Keratinocyte (primary cell): ENCODE data around the gene ARHGAP15. TPM values are rescaled to one million over a fixed set of nuclear protein-coding genes. Genes with fewer than 3 reads are reported as not detected.

Experiments used
- DNase-seq: peaks from one replicate; pipeline ENCODE4 v3.0.0-alpha.2; 2011; ENCODE audit warnings: low read depth, missing footprints, low spot score
- FAIRE-seq: peaks from 2 replicates; lab custom pipeline; 2011; peaks lifted over from hg19 to GRCh38; lab: Jason Lieb, UNC
- H2AFZ ChIP-seq: 2 replicates; pipeline ENCODE4 v1.6.0; 2012; ENCODE audit warnings: low read length, control low read depth, inconsistent platforms; ENCODE audit not compliant: control insufficient read depth
- H3K27ac ChIP-seq: 2 replicates; pipeline ENCODE4 v1.5.1; 2011; ENCODE audit warnings: low read length; ENCODE audit not compliant: control insufficient read depth, insufficient read depth
- H3K27me3 ChIP-seq: 3 replicates; pipeline ENCODE4 v1.6.0; 2011; ENCODE audit warnings: low read length; ENCODE audit not compliant: control insufficient read depth, insufficient read depth; ENCODE audit errors: extremely low read depth
- H3K36me3 ChIP-seq, 2 experiments: 2 replicates in 1 of 2; 3 replicates in 1 of 2; pipeline ENCODE4 v1.5.1; 2011; ENCODE audit warnings: low read length in 2 of 2, mild to moderate bottlenecking in 1 of 2; ENCODE audit not compliant: control insufficient read depth in 2 of 2, insufficient read depth in 2 of 2; ENCODE audit errors: extremely low read depth in 1 of 2
- H3K4me1 ChIP-seq: 3 replicates; pipeline ENCODE4 v1.5.1; 2011; ENCODE audit warnings: low read length; ENCODE audit not compliant: control insufficient read depth, insufficient read depth; ENCODE audit errors: extremely low read depth
- H3K4me2 ChIP-seq: 3 replicates; pipeline ENCODE4 v1.6.0; 2011; ENCODE audit warnings: low read depth, low read length; ENCODE audit not compliant: control insufficient read depth, insufficient read depth; ENCODE audit errors: extremely low read depth
- H3K4me3 ChIP-seq, 3 experiments: fragments of 200-600 bp in 1 of 3; sonication (generic) in 1 of 3; 2 replicates in 2 of 3; 3 replicates in 1 of 3; pipeline ENCODE4 v1.5.1; 2011 to 2016; ENCODE audit warnings: low read length in 3 of 3, mild to moderate bottlenecking in 3 of 3, control low read depth in 2 of 3, inconsistent platforms in 1 of 3, low read depth in 1 of 3, mixed read lengths in 1 of 3, mixed run types in 1 of 3, moderate library complexity in 1 of 3; ENCODE audit not compliant: control insufficient read depth in 2 of 3, insufficient read depth in 2 of 3; ENCODE audit errors: extremely low read depth in 1 of 3
- H3K79me2 ChIP-seq: 2 replicates; pipeline ENCODE4 v1.6.0; 2012; ENCODE audit warnings: low read length; ENCODE audit not compliant: control insufficient read depth, insufficient read depth
- H3K9ac ChIP-seq: 3 replicates; pipeline ENCODE4 v1.6.0; 2011; ENCODE audit warnings: low read length; ENCODE audit not compliant: control insufficient read depth, insufficient read depth; ENCODE audit errors: extremely low read depth
- H3K9me1 ChIP-seq: 3 replicates; pipeline ENCODE4 v1.6.0; 2011; ENCODE audit warnings: low read length; ENCODE audit not compliant: control insufficient read depth, insufficient read depth; ENCODE audit errors: extremely low read depth
- H3K9me3 ChIP-seq: 2 replicates; pipeline ENCODE4 v1.5.1; 2012; ENCODE audit warnings: low read depth, low read length; ENCODE audit not compliant: control insufficient read depth
- H4K20me1 ChIP-seq: 3 replicates; pipeline ENCODE4 v1.6.0; 2011; ENCODE audit warnings: low read length; ENCODE audit not compliant: control insufficient read depth, insufficient read depth; ENCODE audit errors: extremely low read depth
- CTCF ChIP-seq, 3 experiments: IDR thresholded peaks in 1 of 3; conservative IDR thresholded peaks in 1 of 3; optimal IDR thresholded peaks in 1 of 3; 2 replicates in 2 of 3; 3 replicates in 1 of 3; pipeline versions ENCODE3 to v1.5.1; 2011; ENCODE audit warnings: low read length in 3 of 3, mild to moderate bottlenecking in 3 of 3, moderate library complexity in 2 of 3, control low read depth in 1 of 3, inconsistent platforms in 1 of 3; ENCODE audit not compliant: insufficient read depth in 2 of 3; ENCODE audit errors: extremely low read depth in 1 of 3
- EZH2 ChIP-seq: IDR thresholded peaks from one replicate; pipeline ENCODE4 v1.6.1; 2012; ENCODE audit warnings: inconsistent platforms, mild to moderate bottlenecking, low read length, moderate library complexity
- dilution Hi-C: fragments of 300-500 bp; cut with MboI; formaldehyde crosslinking; loops from one replicate; pipeline ENCODE4 v1.7.0; 2020; ENCODE audit warnings: low sequenced_read_pairs; ENCODE audit not compliant: extremely low pct_ligation_motif_present
- polyA plus RNA-seq, 5 experiments: library from polyadenylated mRNA; depleted of rRNA in 3 of 5; stranded (reverse) in 3 of 5; stranded (forward) in 1 of 5; unstranded in 1 of 5; fragments of >200 nt; gene quantifications; 1 replicate in 1 of 5; 2 replicates in 3 of 5; 3 replicates in 1 of 5; pipeline versions ENCODE4 v1.2.1 to v1.2.3, GENCODE V29; 2011 to 2012; ENCODE audit warnings: missing spikeins in 2 of 5, low read depth in 1 of 5, low replicate concordance in 1 of 5

ARHGAP15 gene
- polyA plus RNA-seq, 1 donor (not counting 4 experiments of a cell fraction or from before 2014, with no cell fraction given): not detected

GRCh38 chr2:143632751-143633374, 503.6 kb downstream of the ARHGAP15 start:
- no peak overlapping the region for H3K4me2 ChIP-seq
- FAIRE-seq: no peak

GRCh38 chr2:143633419-143633818, 504.2 kb downstream of the ARHGAP15 start:
- TF ChIP-seq CTCF (optimal IDR thresholded peaks at IDR 0.05 in 1 of 3, IDR thresholded peaks at IDR 0.05 in 1 of 3, conservative IDR thresholded peaks at IDR 0.05 in 1 of 3; ENCODE audit: extremely low read depth in 1 of 3, insufficient read depth in 2 of 3, low read length in 3 of 3) (no peak), EZH2 (no peak)
- Histone ChIP-seq H2AFZ (no peak overlapping the region), H4K20me1 (no peaks in the 10 kb centered on the region), H3K9me3 (no peaks in the 10 kb centered on the region), H3K36me3 (no peaks in the 10 kb centered on the region), H3K9ac (no peak overlapping the region), H3K27me3 (no peaks in the 10 kb centered on the region), H3K27ac (no peak overlapping the region), H3K79me2 (no peaks in the 10 kb centered on the region), H3K4me2 (no peak overlapping the region), H3K9me1 (no peaks in the 10 kb centered on the region), H3K4me1 (no peaks in the 10 kb centered on the region), H3K4me3 (no peak overlapping the region)
- FAIRE-seq: no peak
- DNase-seq: no peak
- dilution Hi-C loops: no loop called here

More at GRCh38 chr2:143632751-143633374, 503.6 kb downstream of the ARHGAP15 start:
- no peaks in the 10 kb centered on the region for H3K79me2 ChIP-seq
- H3K9ac ChIP-seq: no peak overlapping the region
- no peaks in the 10 kb centered on the region for H3K36me3 ChIP-seq
- no peaks in the 10 kb centered on the region for H3K9me1 ChIP-seq
- no peaks in the 10 kb centered on the region for H3K27me3 ChIP-seq
- H3K4me3 ChIP-seq: no peak overlapping the region
- no peaks in the 10 kb centered on the region for H3K9me3 ChIP-seq
- no peak overlapping the region for H2AFZ ChIP-seq
- no peaks in the 10 kb centered on the region for H3K4me1 ChIP-seq
- no peaks in the 10 kb centered on the region for H4K20me1 ChIP-seq
- no peak for DNase-seq
- H3K27ac ChIP-seq: no peak overlapping the region
- TF ChIP-seq EZH2 (no peak), CTCF (optimal IDR thresholded peaks at IDR 0.05 in 1 of 3, IDR thresholded peaks at IDR 0.05 in 1 of 3, conservative IDR thresholded peaks at IDR 0.05 in 1 of 3; ENCODE audit: extremely low read depth in 1 of 3, insufficient read depth in 2 of 3, low read length in 3 of 3) (no peak)
- dilution Hi-C loops: no loop called here
